Activated naive CD4-positive, alpha-beta T cell treated with anti-CD3 and anti-CD28 coated beads, Interleukin-2, amount 50 U/mL, for 24 hours (primary cell): Measurements from ENCODE around the gene C4A.
"Not testable (repeated sequence)": the region's sequence is repeated elsewhere in the genome, so short reads cannot be mapped to it uniquely, and the experiment has no call there.

Experiments used
- H3K27ac Mint-ChIP-seq: one replicate; pipeline ENCODE4 v1.8.0; 2021; ENCODE audit warnings: mild to moderate bottlenecking, mixed read lengths
- H3K27me3 Mint-ChIP-seq: one replicate; pipeline ENCODE4 v1.8.0; 2021; ENCODE audit warnings: mixed read lengths
- H3K36me3 Mint-ChIP-seq: one replicate; pipeline ENCODE4 v1.8.0; 2021; ENCODE audit warnings: mixed read lengths
- H3K4me1 Mint-ChIP-seq: one replicate; pipeline ENCODE4 v1.8.0; 2021; ENCODE audit warnings: mixed read lengths
- H3K4me3 Mint-ChIP-seq: one replicate; pipeline ENCODE4 v1.8.0; 2021; ENCODE audit warnings: mild to moderate bottlenecking, mixed read lengths
- H3K9me3 Mint-ChIP-seq: one replicate; pipeline ENCODE4 v1.8.0; 2021; ENCODE audit warnings: mixed read lengths

C4A gene

GRCh38 chr6:31981744-31982143 is at the start of gene C4A:
Gene C4A, plus strand, starts transcription at chr6:31982057. Its CDS starts 51 bp downstream, at chr6:31982108.
- H3K9me3 Mint-ChIP-seq, H3K27me3 Mint-ChIP-seq, H3K36me3 Mint-ChIP-seq, H3K27ac Mint-ChIP-seq, H3K4me3 Mint-ChIP-seq: not testable (repeated sequence)
- peaks cover 14% of the 10 kb centered on the region for H3K4me1 Mint-ChIP-seq

GRCh38 chr6:31932137-31932536 is 49.7 kb upstream of the C4A start:
- not testable (repeated sequence) for H3K27ac Mint-ChIP-seq, H3K9me3 Mint-ChIP-seq, H3K27me3 Mint-ChIP-seq, H3K36me3 Mint-ChIP-seq, H3K4me1 Mint-ChIP-seq, H3K4me3 Mint-ChIP-seq

GRCh38 chr6:31933537-31933936 is 48.3 kb upstream of the C4A start:
- peaks cover 3% of the 10 kb centered on the region for H3K27me3 Mint-ChIP-seq
- H3K27ac Mint-ChIP-seq = no peak overlapping the region
- H3K36me3 Mint-ChIP-seq = no peaks in the 10 kb centered on the region
- H3K9me3 Mint-ChIP-seq = no peaks in the 10 kb centered on the region
- no peaks in the 10 kb centered on the region for H3K4me1 Mint-ChIP-seq
- no peak overlapping the region for H3K4me3 Mint-ChIP-seq

- no peaks in the 10 kb centered on the region for H3K4me1 Mint-ChIP-seq
- H3K27me3 Mint-ChIP-seq = peaks cover 3% of the 10 kb centered on the region
- no peak overlapping the region for H3K4me3 Mint-ChIP-seq
- no peaks in the 10 kb centered on the region for H3K9me3 Mint-ChIP-seq
- no peaks in the 10 kb centered on the region for H3K36me3 Mint-ChIP-seq
- H3K27ac Mint-ChIP-seq = no peak overlapping the region
Observed at GRCh38 chr6:31935021-31935420, 46.8 kb upstream of the C4A start.

GRCh38 chr6:31935823-31936222 is 46.0 kb upstream of the C4A start:
- Mint-ChIP-seq H3K4me1 (no peaks in the 10 kb centered on the region), H3K9me3 (no peaks in the 10 kb centered on the region), H3K36me3 (no peaks in the 10 kb centered on the region)

GRCh38 chr6:31940256-31940664 is 41.6 kb upstream of the C4A start:
- H3K4me3 Mint-ChIP-seq = no peak overlapping the region
- H3K27ac Mint-ChIP-seq = no peak overlapping the region
- H3K27me3 Mint-ChIP-seq = peaks cover 2% of the 10 kb centered on the region
- no peaks in the 10 kb centered on the region for H3K9me3 Mint-ChIP-seq
- H3K36me3 Mint-ChIP-seq = no peaks in the 10 kb centered on the region
- no peaks in the 10 kb centered on the region for H3K4me1 Mint-ChIP-seq

More at GRCh38 chr6:31935823-31936222, 46.0 kb upstream of the C4A start:
- Mint-ChIP-seq H3K27ac (peak overlapping the region; percentile 30), H3K27me3 (peaks cover 3% of the 10 kb centered on the region), H3K4me3 (no peak overlapping the region)

GRCh38 chr6:31943742-31944141 is 38.1 kb upstream of the C4A start:
- no peaks in the 10 kb centered on the region for H3K9me3 Mint-ChIP-seq
- H3K27me3 Mint-ChIP-seq = peaks cover 2% of the 10 kb centered on the region
- no peaks in the 10 kb centered on the region for H3K36me3 Mint-ChIP-seq
- H3K4me3 Mint-ChIP-seq = no peak overlapping the region
- H3K4me1 Mint-ChIP-seq = peaks cover 4% of the 10 kb centered on the region
- H3K27ac Mint-ChIP-seq = no peak overlapping the region

GRCh38 chr6:31945154-31945506 is 36.7 kb upstream of the C4A start:
- Mint-ChIP-seq H3K27ac (peak overlapping the region; percentile 23), H3K27me3 (peaks cover 2% of the 10 kb centered on the region), H3K9me3 (no peaks in the 10 kb centered on the region)

GRCh38 chr6:31945507-31946369 is 36.1 kb upstream of the C4A start, which contains the start of gene CFB:
Gene CFB, plus strand, starts transcription at chr6:31946095. Its CDS starts 127 bp downstream, at chr6:31946222.
- Mint-ChIP-seq H3K27me3 (peaks cover 2% of the 10 kb centered on the region), H3K4me1 (peaks cover 4% of the 10 kb centered on the region), H3K27ac (peak within 1 kb of the TSS; percentile 23), H3K36me3 (no peaks in the 10 kb centered on the region), H3K9me3 (no peaks in the 10 kb centered on the region), H3K4me3 (no peak within 1 kb of the TSS)

More at GRCh38 chr6:31945154-31945506, 36.7 kb upstream of the C4A start:
- no peak overlapping the region for H3K4me3 Mint-ChIP-seq
- H3K36me3 Mint-ChIP-seq = no peaks in the 10 kb centered on the region
- H3K4me1 Mint-ChIP-seq = peaks cover 4% of the 10 kb centered on the region

GRCh38 chr6:31946370-31946885 is 35.4 kb upstream of the C4A start:
- H3K27me3 Mint-ChIP-seq = peaks cover 2% of the 10 kb centered on the region
- no peak overlapping the region for H3K4me3 Mint-ChIP-seq
- no peaks in the 10 kb centered on the region for H3K36me3 Mint-ChIP-seq
- H3K27ac Mint-ChIP-seq = no peak overlapping the region
- peaks cover 4% of the 10 kb centered on the region for H3K4me1 Mint-ChIP-seq
- H3K9me3 Mint-ChIP-seq = no peaks in the 10 kb centered on the region

GRCh38 chr6:31947070-31947675 is 34.7 kb upstream of the C4A start:
- Mint-ChIP-seq H3K27me3 (peaks cover 2% of the 10 kb centered on the region), H3K36me3 (no peaks in the 10 kb centered on the region), H3K9me3 (no peaks in the 10 kb centered on the region), H3K27ac (no peak overlapping the region), H3K4me3 (no peak overlapping the region), H3K4me1 (peaks cover 4% of the 10 kb centered on the region)

- Mint-ChIP-seq H3K27ac (no peak overlapping the region), H3K27me3 (no peaks in the 10 kb centered on the region), H3K4me3 (no peak overlapping the region), H3K4me1 (peaks cover 4% of the 10 kb centered on the region), H3K9me3 (no peaks in the 10 kb centered on the region), H3K36me3 (peaks cover 3% of the 10 kb centered on the region)
Observed at GRCh38 chr6:31947864-31948263, 34.0 kb upstream of the C4A start.

GRCh38 chr6:31948306-31948705 is 33.6 kb upstream of the C4A start:
- H3K9me3 Mint-ChIP-seq = no peaks in the 10 kb centered on the region
- peaks cover 5% of the 10 kb centered on the region for H3K36me3 Mint-ChIP-seq
- no peak overlapping the region for H3K27ac Mint-ChIP-seq
- no peaks in the 10 kb centered on the region for H3K27me3 Mint-ChIP-seq
- H3K4me1 Mint-ChIP-seq = peaks cover 4% of the 10 kb centered on the region
- no peak overlapping the region for H3K4me3 Mint-ChIP-seq

GRCh38 chr6:31948753-31949413 is 33.0 kb upstream of the C4A start:
- H3K36me3 Mint-ChIP-seq = peaks cover 7% of the 10 kb centered on the region
- H3K27me3 Mint-ChIP-seq = no peaks in the 10 kb centered on the region
- H3K9me3 Mint-ChIP-seq = no peaks in the 10 kb centered on the region
- H3K4me3 Mint-ChIP-seq = no peak overlapping the region
- H3K4me1 Mint-ChIP-seq = peaks cover 4% of the 10 kb centered on the region
- no peak overlapping the region for H3K27ac Mint-ChIP-seq

- Mint-ChIP-seq H3K9me3 (no peaks in the 10 kb centered on the region), H3K4me3 (no peak overlapping the region), H3K4me1 (peaks cover 4% of the 10 kb centered on the region), H3K27ac (no peak overlapping the region), H3K27me3 (no peaks in the 10 kb centered on the region), H3K36me3 (peaks cover 9% of the 10 kb centered on the region)
Observed at GRCh38 chr6:31949926-31950548, 31.8 kb upstream of the C4A start.
